ENCODE measurements around the gene CEACAM3.

- TF ChIP-seq EZH2phosphoT487 (IDR thresholded peaks at IDR 0.05; ENCODE audit: low read depth, severe bottlenecking, unreplicated experiment): no peak
- TF ChIP-seq, protein P1, sequence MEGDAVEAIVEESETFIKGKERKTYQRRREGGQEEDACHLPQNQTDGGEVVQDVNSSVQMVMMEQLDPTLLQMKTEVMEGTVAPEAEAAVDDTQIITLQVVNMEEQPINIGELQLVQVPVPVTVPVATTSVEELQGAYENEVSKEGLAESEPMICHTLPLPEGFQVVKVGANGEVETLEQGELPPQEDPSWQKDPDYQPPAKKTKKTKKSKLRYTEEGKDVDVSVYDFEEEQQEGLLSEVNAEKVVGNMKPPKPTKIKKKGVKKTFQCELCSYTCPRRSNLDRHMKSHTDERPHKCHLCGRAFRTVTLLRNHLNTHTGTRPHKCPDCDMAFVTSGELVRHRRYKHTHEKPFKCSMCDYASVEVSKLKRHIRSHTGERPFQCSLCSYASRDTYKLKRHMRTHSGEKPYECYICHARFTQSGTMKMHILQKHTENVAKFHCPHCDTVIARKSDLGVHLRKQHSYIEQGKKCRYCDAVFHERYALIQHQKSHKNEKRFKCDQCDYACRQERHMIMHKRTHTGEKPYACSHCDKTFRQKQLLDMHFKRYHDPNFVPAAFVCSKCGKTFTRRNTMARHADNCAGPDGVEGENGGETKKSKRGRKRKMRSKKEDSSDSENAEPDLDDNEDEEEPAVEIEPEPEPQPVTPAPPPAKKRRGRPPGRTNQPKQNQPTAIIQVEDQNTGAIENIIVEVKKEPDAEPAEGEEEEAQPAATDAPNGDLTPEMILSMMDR (IDR thresholded peaks at IDR 0.05; ENCODE audit: poor library complexity): no peak
- TF ChIP-seq EZH2 (IDR thresholded peaks at IDR 0.05; ENCODE audit: borderline replicate concordance): no peak
Measured at GRCh38 chr19:41859213-41859617, 62.8 kb downstream of the CEACAM3 start.
